H9 (cell line): ENCODE data around the gene C18orf63. TPM values are rescaled to one million over a fixed set of nuclear protein-coding genes. Genes with fewer than 3 reads are reported as not detected.

Experiments used
- DNase-seq: peaks from one replicate; pipeline ENCODE4 v3.0.0-alpha.2; 2017
- H2AFZ ChIP-seq: one replicate; pipeline ENCODE4 v1.6.1; 2013; ENCODE audit warnings: mild to moderate bottlenecking, low read length, control low read depth, moderate library complexity
- H2AK5ac ChIP-seq: 2 replicates; pipeline ENCODE4 v1.6.1; 2013; ENCODE audit warnings: low read length, control low read depth, mixed read lengths; ENCODE audit not compliant: insufficient read length
- H2BK120ac ChIP-seq: one replicate; pipeline ENCODE4 v1.6.1; 2013; ENCODE audit warnings: low read depth, mild to moderate bottlenecking, low read length, control low read depth, inconsistent platforms; ENCODE audit not compliant: poor library complexity, severe bottlenecking
- H2BK12ac ChIP-seq: 2 replicates; pipeline ENCODE4 v1.6.1; 2013; ENCODE audit warnings: low read length, control low read depth, mixed read lengths, low read depth; ENCODE audit not compliant: insufficient read length
- H2BK15ac ChIP-seq: 2 replicates; pipeline ENCODE4 v1.6.1; 2013; ENCODE audit warnings: low read depth, low read length, control low read depth
- H2BK20ac ChIP-seq: one replicate; pipeline ENCODE4 v1.6.1; 2013; ENCODE audit warnings: low read depth, mild to moderate bottlenecking, low read length, control low read depth, inconsistent platforms; ENCODE audit not compliant: poor library complexity, severe bottlenecking
- H2BK5ac ChIP-seq: 2 replicates; pipeline ENCODE4 v1.6.1; 2013; ENCODE audit warnings: low read length, control low read depth, mixed read lengths; ENCODE audit not compliant: insufficient read length
- H3K14ac ChIP-seq: 2 replicates; pipeline ENCODE4 v1.6.1; 2013; ENCODE audit warnings: low read length, control low read depth; ENCODE audit not compliant: insufficient read depth
- H3K18ac ChIP-seq: 2 replicates; pipeline ENCODE4 v1.6.1; 2013; ENCODE audit warnings: low read depth, mild to moderate bottlenecking, mixed read lengths, low read length, control low read depth; ENCODE audit not compliant: insufficient read length
- H3K23ac ChIP-seq: 2 replicates; pipeline ENCODE4 v1.6.1; 2013; ENCODE audit warnings: low read length, control low read depth, mixed read lengths, low read depth; ENCODE audit not compliant: insufficient read length
- H3K23me2 ChIP-seq: 2 replicates; pipeline ENCODE4 v1.6.1; 2013; ENCODE audit warnings: low read depth, mild to moderate bottlenecking, mixed read lengths, low read length, control low read depth; ENCODE audit not compliant: insufficient read length, poor library complexity, severe bottlenecking
- H3K27ac ChIP-seq: 2 replicates; pipeline ENCODE4 v1.5.1; 2013; ENCODE audit warnings: low read length, control low read depth, mixed read lengths, low read depth; ENCODE audit not compliant: insufficient read length
- H3K27me3 ChIP-seq: 2 replicates; pipeline ENCODE4 v1.6.1; 2013; ENCODE audit warnings: low read length, control low read depth, inconsistent platforms; ENCODE audit not compliant: insufficient read depth
- H3K4ac ChIP-seq: 2 replicates; pipeline ENCODE4 v1.6.1; 2013; ENCODE audit warnings: low read depth, mild to moderate bottlenecking, control low read depth, inconsistent platforms, low read length, moderate library complexity
- H3K4me1 ChIP-seq: 2 replicates; pipeline ENCODE4 v1.6.1; 2013; ENCODE audit warnings: low read length, control low read depth, inconsistent platforms; ENCODE audit not compliant: insufficient read depth
- H3K4me2 ChIP-seq: 2 replicates; pipeline ENCODE4 v1.6.1; 2013; ENCODE audit warnings: low read length, control low read depth, mixed read lengths; ENCODE audit not compliant: insufficient read length, insufficient read depth
- H3K56ac ChIP-seq: 2 replicates; pipeline ENCODE4 v1.6.1; 2013; ENCODE audit warnings: low read depth, mild to moderate bottlenecking, mixed read lengths, low read length, control low read depth; ENCODE audit not compliant: insufficient read length
- H3K79me1 ChIP-seq: 2 replicates; pipeline ENCODE4 v1.6.1; 2013; ENCODE audit warnings: low read depth, mild to moderate bottlenecking, moderate library complexity, low read length, control low read depth, inconsistent platforms; ENCODE audit not compliant: insufficient read depth, poor library complexity, severe bottlenecking
- H3K79me2 ChIP-seq: 2 replicates; pipeline ENCODE4 v1.6.1; 2013; ENCODE audit warnings: low read length, control low read depth, inconsistent platforms; ENCODE audit not compliant: insufficient read depth
- H3K9ac ChIP-seq: 2 replicates; pipeline ENCODE4 v1.6.1; 2013; ENCODE audit warnings: low read length, control low read depth, mixed read lengths; ENCODE audit not compliant: insufficient read length; ENCODE audit errors: extremely low read depth
- H3K9me3 ChIP-seq: one replicate; pipeline ENCODE4 v1.6.1; 2013; ENCODE audit warnings: low read depth, low read length, inconsistent platforms; ENCODE audit not compliant: control insufficient read depth
- H3T11ph ChIP-seq: one replicate; pipeline ENCODE4 v1.6.1; 2013; ENCODE audit warnings: mild to moderate bottlenecking, low read length, control low read depth, inconsistent platforms
- H4K20me1 ChIP-seq: one replicate; pipeline ENCODE4 v1.6.1; 2013; ENCODE audit not compliant: control insufficient read depth, insufficient read length, insufficient read depth
- H4K5ac ChIP-seq: 2 replicates; pipeline ENCODE4 v1.6.1; 2013; ENCODE audit warnings: low read depth, mild to moderate bottlenecking, mixed read lengths, low read length, control low read depth; ENCODE audit not compliant: insufficient read length
- H4K8ac ChIP-seq: replicated peaks from 2 replicates; pipeline ENCODE4 v1.6.1; 2013; ENCODE audit warnings: low read length, control low read depth, mixed read lengths, low read depth; ENCODE audit not compliant: insufficient read length
- H4K91ac ChIP-seq: 2 replicates; pipeline ENCODE4 v1.6.1; 2013; ENCODE audit warnings: low read depth, mild to moderate bottlenecking, moderate library complexity, mixed read lengths, low read length, control low read depth; ENCODE audit not compliant: insufficient read length
- H3K27ac Mint-ChIP-seq, 3 experiments: 2 replicates in 2 of 3; 3 replicates in 1 of 3; pipeline ENCODE4 v1.8.0; 2020 to 2021; ENCODE audit warnings: mixed read lengths in 3 of 3, mild to moderate bottlenecking in 1 of 3, moderate library complexity in 1 of 3
- H3K27me3 Mint-ChIP-seq: 2 replicates; pipeline ENCODE4 v1.8.0; 2021; ENCODE audit warnings: low read depth, mild to moderate bottlenecking, moderate library complexity, mixed read lengths
- H3K36me3 Mint-ChIP-seq, 3 experiments: 2 replicates in 2 of 3; 3 replicates in 1 of 3; pipeline ENCODE4 v1.8.0; 2020 to 2021; ENCODE audit warnings: low read depth in 3 of 3, mixed read lengths in 3 of 3; ENCODE audit not compliant: insufficient read depth in 1 of 3
- H3K4me1 Mint-ChIP-seq, 2 experiments: 2 replicates each; pipeline ENCODE4 v1.8.0; 2020; ENCODE audit warnings: mixed read lengths in 2 of 2
- H3K4me3 Mint-ChIP-seq, 2 experiments: 2 replicates in 1 of 2; 3 replicates in 1 of 2; pipeline ENCODE4 v1.8.0; 2020 to 2021; ENCODE audit warnings: mild to moderate bottlenecking in 2 of 2, mixed read lengths in 2 of 2, moderate library complexity in 1 of 2
- H3K9me3 Mint-ChIP-seq, 2 experiments: 2 replicates in 1 of 2; 3 replicates in 1 of 2; pipeline ENCODE4 v1.8.0; 2020; ENCODE audit warnings: mild to moderate bottlenecking in 2 of 2, mixed read lengths in 2 of 2, moderate library complexity in 1 of 2
- CTCF ChIP-seq: fragments of 200-600 bp; sonication (generic); conservative IDR thresholded peaks from 3 replicates; pipeline ENCODE4 v1.8.0; 2021; ENCODE audit warnings: antibody characterized with exemption, mild to moderate bottlenecking
- WGBS: extraction: QIAGEN DNeasy Blood & Tissue Kit; methylation state at CpG from one replicate; pipeline ENCODE4 v1.1.7; 2013; ENCODE audit warnings: missing lambda C conversion rate, low lambda C conversion rate, mixed read lengths; ENCODE audit not compliant: insufficient read length; ENCODE audit errors: extremely low coverage; 5-methylcytosine and 5-hydroxymethylcytosine counted together
- total RNA-seq: library from RNA; stranded (reverse); gene quantifications from 2 replicates; pipeline ENCODE4 v1.2.1, GENCODE V29; 2021

The C18orf63 gene
- total RNA-seq, 1 experiment from 2014 or later, result not detected

- no peak overlapping the region for H4K91ac ChIP-seq
- H2AFZ ChIP-seq, result no peak overlapping the region
- H3K27me3 ChIP-seq, result no peaks in the 10 kb centered on the region
- no peak overlapping the region for H3K4ac ChIP-seq
- H3K9ac ChIP-seq, result no peak overlapping the region
- no peak overlapping the region for H2BK15ac ChIP-seq
- no peak overlapping the region for H2BK12ac ChIP-seq
- H3K9me3 ChIP-seq, result no peaks in the 10 kb centered on the region
- H3K27me3 Mint-ChIP-seq, result peaks cover 3% of the 10 kb centered on the region
- peaks cover 14% of the 10 kb centered on the region; the same call in 1 of the 2 replicates for H3K79me2 ChIP-seq
- H3K23me2 ChIP-seq, result peaks cover 2% of the 10 kb centered on the region
- H3K4me2 ChIP-seq, result peak overlapping the region; percentile 40
- no peak overlapping the region for H3K14ac ChIP-seq
- no peak overlapping the region for H2BK120ac ChIP-seq
- no peak overlapping the region for H3K23ac ChIP-seq
- no peak for DNase-seq
- no peak for TF ChIP-seq CTCF
- peaks cover 0 to 2% (median 0%) of the 10 kb centered on the region in 3 experiments; a peak in 3 of 7 replicates for H3K36me3 Mint-ChIP-seq
- H4K5ac ChIP-seq, result no peak overlapping the region
- H3K4me3 Mint-ChIP-seq, result peak overlapping the region in 1 of 2 experiments; percentile 41; a peak in 2 of 5 replicates
- no peak overlapping the region for H3K27ac ChIP-seq
- H3K4me1 Mint-ChIP-seq, result peaks cover 52 to 53% of the 10 kb centered on the region in 2 experiments
- no peak overlapping the region for H2BK20ac ChIP-seq
- H2AK5ac ChIP-seq, result no peak overlapping the region
- H3K4me1 ChIP-seq, result peaks cover 25% of the 10 kb centered on the region
- no peaks in the 10 kb centered on the region for H4K20me1 ChIP-seq
- H3K56ac ChIP-seq, result no peak overlapping the region
- H3K79me1 ChIP-seq, result no peaks in the 10 kb centered on the region
- H3K18ac ChIP-seq, result no peak overlapping the region
- no peak overlapping the region for H4K8ac ChIP-seq
- no peak overlapping the region for H3T11ph ChIP-seq
- peak overlapping the region; percentile 5 to 57 (median 18); a peak in 5 of 7 replicates for H3K27ac Mint-ChIP-seq
- no peak overlapping the region for H2BK5ac ChIP-seq
- no CpG with 5 or more reads among the region's 5 CpGs for WGBS
- H3K9me3 Mint-ChIP-seq, result no peaks in the 10 kb centered on the region; a peak in 3 of 5 replicates
Observed at GRCh38 chr18:74288041-74288440, 27.6 kb upstream of the C18orf63 start.
